Activated T-cell treated with anti-CD3 and anti-CD28 coated beads, Interleukin-2, amount 50 U/mL, for 4 hours (primary cell): ENCODE measurements around the gene RASD1. TPM values are rescaled to one million over a fixed set of nuclear protein-coding genes. Genes with fewer than 3 reads are reported as not detected.

ENCODE experiments used
- ATAC-seq, 2 donors: fragments of 200-7000 bp; cut with Tn5 transposase; one replicate each; pipeline ENCODE4 v1.10.0; 2021
- DNase-seq: peaks from one replicate; pipeline ENCODE4 v3.0.0-alpha.2; 2020
- H3K27me3 Mint-ChIP-seq: one replicate; pipeline ENCODE4 v1.8.0; 2021; ENCODE audit warnings: low read depth, mixed read lengths
- H3K36me3 Mint-ChIP-seq: one replicate; pipeline ENCODE4 v1.8.0; 2022; ENCODE audit warnings: mixed read lengths; ENCODE audit not compliant: insufficient read depth
- H3K4me1 Mint-ChIP-seq: one replicate; pipeline ENCODE4 v1.8.0; 2021; ENCODE audit warnings: low read depth, mixed read lengths
- H3K4me3 Mint-ChIP-seq: one replicate; pipeline ENCODE4 v1.8.0; 2021; ENCODE audit warnings: mild to moderate bottlenecking, moderate library complexity, mixed read lengths
- H3K9me3 Mint-ChIP-seq: one replicate; pipeline ENCODE4 v1.8.0; 2021; ENCODE audit warnings: mixed read lengths
- total RNA-seq, 3 donors: library from RNA; stranded (reverse); gene quantifications; one replicate each; pipeline ENCODE4 v1.2.1, GENCODE V29; 2021

Gene RASD1
- total RNA-seq, 3 donors from 2014 or later: 0.87 to 1.3 (median 1.1) TPM

DNA sequence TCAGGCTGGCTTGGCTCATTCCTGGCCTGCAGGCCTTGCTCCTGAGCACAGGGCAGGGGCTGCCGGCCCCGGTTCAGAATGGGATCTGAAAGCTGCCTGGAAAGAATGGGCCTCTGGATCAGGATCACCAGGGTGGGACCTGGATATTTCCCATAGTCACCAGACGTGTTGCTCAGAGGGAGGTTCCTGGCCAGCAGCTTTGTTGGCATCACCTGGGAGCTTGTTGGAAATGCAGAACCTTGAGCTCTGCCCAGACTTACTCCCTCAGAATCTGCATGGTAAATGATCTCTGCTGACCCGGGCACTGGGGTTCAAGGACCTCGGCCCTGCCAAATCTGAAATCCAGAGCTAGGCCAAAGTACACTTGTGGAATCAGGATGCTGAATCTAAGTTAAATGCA is 48.9 kb downstream of the RASD1 start:
- Mint-ChIP-seq H3K4me3 (no peak overlapping the region), H3K27me3 (no peaks in the 10 kb centered on the region), H3K9me3 (peaks cover 4% of the 10 kb centered on the region), H3K36me3 (no peaks in the 10 kb centered on the region), H3K4me1 (no peaks in the 10 kb centered on the region)
- DNase-seq (no peak), ATAC-seq (no peak)

GRCh38 chr17:17446666-17447155 is 49.5 kb downstream of the RASD1 start:
- peaks cover 4% of the 10 kb centered on the region for H3K9me3 Mint-ChIP-seq
- no peaks in the 10 kb centered on the region for H3K36me3 Mint-ChIP-seq
- ATAC-seq (no peak), DNase-seq (no peak)
- H3K27me3 Mint-ChIP-seq: no peaks in the 10 kb centered on the region
- no peak overlapping the region for H3K4me3 Mint-ChIP-seq
- H3K4me1 Mint-ChIP-seq: no peaks in the 10 kb centered on the region

GRCh38 chr17:17445925-17446665 is 50.1 kb downstream of the RASD1 start:
- Mint-ChIP-seq H3K4me3 (no peak overlapping the region), H3K9me3 (peaks cover 4% of the 10 kb centered on the region)

GRCh38 chr17:17445296-17445924 is 50.8 kb downstream of the RASD1 start:
- H3K4me1 Mint-ChIP-seq: no peaks in the 10 kb centered on the region
- H3K9me3 Mint-ChIP-seq: peaks cover 4% of the 10 kb centered on the region
- H3K36me3 Mint-ChIP-seq: no peaks in the 10 kb centered on the region
- H3K4me3 Mint-ChIP-seq: no peak overlapping the region
- DNase-seq (no peak), ATAC-seq (no peak)
- no peaks in the 10 kb centered on the region for H3K27me3 Mint-ChIP-seq

More at GRCh38 chr17:17445925-17446665, 50.1 kb downstream of the RASD1 start:
- DNase-seq (no peak), ATAC-seq (no peak)
- Mint-ChIP-seq H3K4me1 (no peaks in the 10 kb centered on the region), H3K27me3 (no peaks in the 10 kb centered on the region), H3K36me3 (no peaks in the 10 kb centered on the region)

Other genes with a start within 250 kb of the RASD1 start
- 100 to 1,000 TPM; 154 to 163 (median 161) TPM for gene COPS3, start 215.1 kb downstream of the RASD1 start, total RNA-seq
- gene NT5M, start 193.0 kb downstream of the RASD1 start, total RNA-seq: 1 to 10 TPM; 2.6 to 3.3 (median 3.2) TPM
- gene MED9, start 19.4 kb downstream of the RASD1 start, total RNA-seq: 10 to 100 TPM; 15.0 to 16.4 (median 15.0) TPM
- 10 to 100 TPM; 52.5 to 53.8 (median 53.0) TPM for gene PEMT, start 95.3 kb upstream of the RASD1 start, total RNA-seq
- gene RAI1, start 185.1 kb upstream of the RASD1 start, total RNA-seq: 10 to 100 TPM; 19.9 to 22.4 (median 20.1) TPM